VCaP (cell line): Measurements from ENCODE around the gene SQOR.

Experiments
- H3K27ac ChIP-seq: fragments of 450-650 bp; 2 replicates; pipeline ENCODE4 v1.5.1; 2017
- TF ChIP-seq, protein P1 (sequence below): fragments of 450-650 bp; conservative IDR thresholded peaks from 2 replicates; pipeline ENCODE4 v1.5.1; 2017; ENCODE audit warnings: mild to moderate bottlenecking, moderate library complexity

Gene SQOR

DNA sequence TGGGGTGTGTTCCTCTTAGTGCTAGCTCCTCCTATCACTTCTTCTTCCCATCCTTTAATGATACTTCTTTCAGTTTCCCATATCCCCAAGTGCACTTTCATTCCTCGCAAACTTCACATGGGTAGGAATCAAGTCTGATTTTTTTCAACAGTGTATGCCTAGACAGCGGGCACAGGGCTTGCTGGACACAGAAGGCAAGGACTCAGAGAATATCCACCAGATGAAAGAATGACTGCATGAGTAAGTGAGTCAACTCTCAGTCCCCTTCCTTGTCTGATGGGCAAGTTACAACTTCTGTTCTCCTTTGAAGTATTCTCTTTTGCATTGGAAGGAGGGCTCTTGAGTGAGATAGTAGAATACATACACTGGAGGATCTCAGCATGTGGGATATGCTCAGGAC is 3.1 kb upstream of the SQOR start:
- TF ChIP-seq, protein P1, sequence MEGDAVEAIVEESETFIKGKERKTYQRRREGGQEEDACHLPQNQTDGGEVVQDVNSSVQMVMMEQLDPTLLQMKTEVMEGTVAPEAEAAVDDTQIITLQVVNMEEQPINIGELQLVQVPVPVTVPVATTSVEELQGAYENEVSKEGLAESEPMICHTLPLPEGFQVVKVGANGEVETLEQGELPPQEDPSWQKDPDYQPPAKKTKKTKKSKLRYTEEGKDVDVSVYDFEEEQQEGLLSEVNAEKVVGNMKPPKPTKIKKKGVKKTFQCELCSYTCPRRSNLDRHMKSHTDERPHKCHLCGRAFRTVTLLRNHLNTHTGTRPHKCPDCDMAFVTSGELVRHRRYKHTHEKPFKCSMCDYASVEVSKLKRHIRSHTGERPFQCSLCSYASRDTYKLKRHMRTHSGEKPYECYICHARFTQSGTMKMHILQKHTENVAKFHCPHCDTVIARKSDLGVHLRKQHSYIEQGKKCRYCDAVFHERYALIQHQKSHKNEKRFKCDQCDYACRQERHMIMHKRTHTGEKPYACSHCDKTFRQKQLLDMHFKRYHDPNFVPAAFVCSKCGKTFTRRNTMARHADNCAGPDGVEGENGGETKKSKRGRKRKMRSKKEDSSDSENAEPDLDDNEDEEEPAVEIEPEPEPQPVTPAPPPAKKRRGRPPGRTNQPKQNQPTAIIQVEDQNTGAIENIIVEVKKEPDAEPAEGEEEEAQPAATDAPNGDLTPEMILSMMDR: no peak

DNA sequence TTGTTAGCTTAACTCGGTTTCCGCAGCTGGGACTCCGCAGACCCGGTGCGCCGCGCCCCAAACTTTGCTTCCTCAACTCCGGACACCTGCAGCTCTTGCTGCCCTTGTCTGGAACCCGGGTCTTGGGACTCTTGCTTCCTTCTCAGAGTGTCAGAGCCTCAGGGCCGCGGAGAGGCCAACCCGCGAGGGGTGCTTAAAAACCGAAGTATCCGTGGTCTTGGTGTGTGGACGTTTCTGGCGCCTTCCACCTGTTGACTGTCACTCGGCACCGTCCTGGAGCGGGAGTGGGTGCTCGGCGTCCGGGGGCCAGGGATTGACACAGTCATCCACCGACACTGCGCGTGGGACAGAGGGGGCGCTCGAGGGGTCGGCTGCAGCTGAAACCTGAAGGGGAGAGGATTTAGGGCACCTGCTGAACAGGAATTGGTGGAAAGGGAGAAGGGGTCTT is 386 bp downstream of the SQOR start:
- H3K27ac ChIP-seq: peak overlapping the region; percentile 81
- TF ChIP-seq, protein P1: peak; percentile 69

More for the DNA sequence above, 3.1 kb upstream of the SQOR start:
- peak overlapping the region; percentile 69 for H3K27ac ChIP-seq

DNA sequence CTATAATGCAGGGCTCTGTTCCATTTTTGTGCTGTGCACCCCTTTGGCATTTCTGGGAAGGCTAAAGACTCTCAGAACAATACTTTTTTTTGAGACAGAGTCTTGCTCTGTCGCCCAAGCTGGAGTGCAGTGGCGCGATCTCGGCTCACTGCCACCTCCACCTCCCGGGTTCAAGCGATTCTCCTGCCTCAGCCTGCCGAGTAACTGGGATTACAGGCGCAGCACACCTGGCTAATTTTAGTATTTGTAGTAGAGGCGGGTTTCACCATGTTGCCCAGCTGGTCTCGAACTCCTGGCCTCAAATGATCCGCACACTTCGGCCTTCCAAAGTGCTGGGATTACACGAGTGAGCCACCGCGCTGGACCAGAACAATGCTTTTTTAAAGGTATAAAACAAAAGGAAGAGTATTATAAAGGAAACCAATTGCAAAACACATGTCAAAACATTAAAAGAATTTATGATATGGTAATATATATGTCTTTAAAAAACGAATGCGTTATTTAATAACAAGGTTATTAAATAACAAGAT is 999 bp downstream of the SQOR start:
- TF ChIP-seq, protein P1: no peak
- peak overlapping the region; percentile 81 for H3K27ac ChIP-seq

DNA sequence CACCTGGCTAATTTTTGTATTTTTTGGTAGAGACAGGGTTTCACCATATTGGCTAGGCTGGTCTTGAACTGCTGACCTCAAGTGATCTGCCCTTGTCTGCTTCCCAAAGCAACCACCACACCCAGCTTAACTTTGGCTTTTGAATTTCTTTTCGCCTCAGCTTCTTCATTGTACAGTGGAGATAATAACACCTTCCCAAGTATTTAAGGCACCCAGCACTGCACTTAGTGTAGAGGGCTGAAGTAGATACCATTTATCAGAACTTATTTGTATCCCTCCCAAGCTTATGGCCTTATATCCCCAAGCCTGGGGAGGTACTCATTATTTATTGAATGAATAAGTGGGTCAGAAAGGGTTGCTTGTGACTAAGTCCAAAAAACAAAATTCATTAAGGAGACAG is 2.3 kb downstream of the SQOR start:
- peak overlapping the region; percentile 78 for H3K27ac ChIP-seq
- TF ChIP-seq, protein P1: no peak

DNA sequence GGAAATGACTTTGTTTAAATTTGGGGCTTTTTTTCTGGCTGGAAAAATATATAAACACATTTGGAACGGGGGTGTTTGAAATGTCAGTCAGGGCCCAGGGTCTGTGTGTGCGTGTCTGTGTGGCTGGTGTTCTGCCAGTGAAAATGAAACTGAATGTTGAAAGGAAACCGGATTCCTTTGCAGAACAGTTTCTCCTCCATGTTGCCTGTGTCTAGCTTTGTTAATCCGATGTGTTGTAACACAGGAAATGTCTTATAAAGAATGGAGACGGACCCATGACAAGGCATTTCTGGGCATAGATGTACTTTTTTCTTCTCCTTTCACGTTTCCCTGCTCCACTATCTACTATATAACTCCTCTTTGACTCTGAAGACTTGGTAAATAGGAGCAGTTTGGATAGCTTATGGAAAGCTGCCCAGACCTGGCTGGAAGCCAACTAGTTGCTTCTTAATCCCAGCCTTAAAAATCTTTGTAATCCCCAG is 2.8 kb downstream of the SQOR start:
- TF ChIP-seq, protein P1: no peak

DNA sequence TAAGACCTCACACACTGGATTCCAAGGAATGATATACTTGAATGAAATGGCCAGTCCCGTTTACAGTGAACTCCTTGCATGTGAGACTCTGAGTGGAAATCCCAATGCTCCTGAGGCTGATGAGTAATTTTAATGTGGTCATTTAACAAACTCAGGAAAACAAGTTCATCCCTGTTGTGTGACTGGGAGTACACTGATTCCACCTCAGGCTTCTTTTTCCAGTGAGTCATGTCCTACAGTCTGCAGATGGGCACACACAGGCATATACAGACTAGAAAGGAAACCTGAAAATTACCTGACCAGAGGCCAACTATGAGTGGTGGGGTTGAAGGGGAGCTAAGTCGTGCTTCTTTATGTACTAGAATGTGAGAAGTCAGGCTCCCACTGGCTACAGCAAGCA is 5.8 kb downstream of the SQOR start:
- TF ChIP-seq, protein P1: no peak

More for the DNA sequence above, 2.8 kb downstream of the SQOR start:
- H3K27ac ChIP-seq: peak overlapping the region; percentile 78

DNA sequence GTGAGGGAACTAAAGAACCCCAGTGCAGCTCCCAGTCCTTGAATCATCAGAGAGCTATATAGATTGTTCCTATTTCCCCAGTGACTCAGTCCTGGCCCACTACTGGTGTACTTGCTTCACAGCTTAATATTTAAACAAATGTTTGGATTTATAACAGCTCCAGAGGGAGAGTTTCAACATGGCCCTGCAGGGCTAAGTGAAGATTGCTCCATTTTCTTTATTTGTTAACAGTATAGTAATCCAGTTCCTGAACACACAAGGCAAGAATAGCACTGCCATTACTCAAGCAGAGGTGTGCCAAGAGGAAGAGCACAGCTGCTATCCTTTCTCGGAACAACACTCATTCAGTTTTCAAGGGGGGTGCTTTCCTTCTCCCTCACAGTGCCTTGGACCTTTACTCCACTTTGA is 6.5 kb downstream of the SQOR start:
- H3K27ac ChIP-seq: no peak overlapping the region
- TF ChIP-seq, protein P1: no peak

More for the DNA sequence above, 5.8 kb downstream of the SQOR start:
- no peak overlapping the region for H3K27ac ChIP-seq
